ENCODE measurements around the gene PSTK. TPM values are rescaled to one million over a fixed set of nuclear protein-coding genes. Genes with fewer than 3 reads are reported as not detected.

The PSTK gene
- total and polyA plus RNA-seq, 9 of the 15 experiments (the other 6 are each of a cell fraction or from before 2014, with no cell fraction given) = 13.2 to 49.7 (median 18.9) TPM

GRCh38 chr10:123008355-123009104 lies 28.3 kb downstream of the PSTK start, which contains the start of the genes ACADSB and IKZF5 (continued):
- TF ChIP-seq, protein P1, sequence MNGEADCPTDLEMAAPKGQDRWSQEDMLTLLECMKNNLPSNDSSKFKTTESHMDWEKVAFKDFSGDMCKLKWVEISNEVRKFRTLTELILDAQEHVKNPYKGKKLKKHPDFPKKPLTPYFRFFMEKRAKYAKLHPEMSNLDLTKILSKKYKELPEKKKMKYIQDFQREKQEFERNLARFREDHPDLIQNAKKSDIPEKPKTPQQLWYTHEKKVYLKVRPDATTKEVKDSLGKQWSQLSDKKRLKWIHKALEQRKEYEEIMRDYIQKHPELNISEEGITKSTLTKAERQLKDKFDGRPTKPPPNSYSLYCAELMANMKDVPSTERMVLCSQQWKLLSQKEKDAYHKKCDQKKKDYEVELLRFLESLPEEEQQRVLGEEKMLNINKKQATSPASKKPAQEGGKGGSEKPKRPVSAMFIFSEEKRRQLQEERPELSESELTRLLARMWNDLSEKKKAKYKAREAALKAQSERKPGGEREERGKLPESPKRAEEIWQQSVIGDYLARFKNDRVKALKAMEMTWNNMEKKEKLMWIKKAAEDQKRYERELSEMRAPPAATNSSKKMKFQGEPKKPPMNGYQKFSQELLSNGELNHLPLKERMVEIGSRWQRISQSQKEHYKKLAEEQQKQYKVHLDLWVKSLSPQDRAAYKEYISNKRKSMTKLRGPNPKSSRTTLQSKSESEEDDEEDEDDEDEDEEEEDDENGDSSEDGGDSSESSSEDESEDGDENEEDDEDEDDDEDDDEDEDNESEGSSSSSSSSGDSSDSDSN (IDR thresholded peaks at IDR 0.05; ENCODE audit: borderline replicate concordance in 1 of 2, low read depth in 2 of 2, low read length in 2 of 2) = 0 out of 4 replicates have a peak, but pooled peaks of 1 of the 2 experiments have one; percentile 38
- TF ChIP-seq, protein P2, sequence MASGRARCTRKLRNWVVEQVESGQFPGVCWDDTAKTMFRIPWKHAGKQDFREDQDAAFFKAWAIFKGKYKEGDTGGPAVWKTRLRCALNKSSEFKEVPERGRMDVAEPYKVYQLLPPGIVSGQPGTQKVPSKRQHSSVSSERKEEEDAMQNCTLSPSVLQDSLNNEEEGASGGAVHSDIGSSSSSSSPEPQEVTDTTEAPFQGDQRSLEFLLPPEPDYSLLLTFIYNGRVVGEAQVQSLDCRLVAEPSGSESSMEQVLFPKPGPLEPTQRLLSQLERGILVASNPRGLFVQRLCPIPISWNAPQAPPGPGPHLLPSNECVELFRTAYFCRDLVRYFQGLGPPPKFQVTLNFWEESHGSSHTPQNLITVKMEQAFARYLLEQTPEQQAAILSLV (tag; IDR thresholded peaks at IDR 0.05) = no peak
- TF ChIP-seq ARNT (IDR thresholded peaks at IDR 0.05) = no peak
- TF ChIP-seq PHF8 (IDR thresholded peaks at IDR 0.05; ENCODE audit: borderline replicate concordance, low read length) = peak; percentile 86; the same call in 1 of the 2 replicates
- no peak for TF ChIP-seq MCM2 (IDR thresholded peaks at IDR 0.05; ENCODE audit: low read depth)
- TF ChIP-seq HMG20A (CRISPR knock-in tag; conservative IDR thresholded peaks at IDR 0.05) = no peak
- TF ChIP-seq, protein P3, sequence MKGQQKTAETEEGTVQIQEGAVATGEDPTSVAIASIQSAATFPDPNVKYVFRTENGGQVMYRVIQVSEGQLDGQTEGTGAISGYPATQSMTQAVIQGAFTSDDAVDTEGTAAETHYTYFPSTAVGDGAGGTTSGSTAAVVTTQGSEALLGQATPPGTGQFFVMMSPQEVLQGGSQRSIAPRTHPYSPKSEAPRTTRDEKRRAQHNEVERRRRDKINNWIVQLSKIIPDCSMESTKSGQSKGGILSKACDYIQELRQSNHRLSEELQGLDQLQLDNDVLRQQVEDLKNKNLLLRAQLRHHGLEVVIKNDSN (CRISPR knock-in tag; IDR thresholded peaks at IDR 0.05) = no peak
- TF ChIP-seq TAF1 (IDR thresholded peaks at IDR 0.05; ENCODE audit: control insufficient read depth, extremely low read depth, insufficient read depth, low read length, severe bottlenecking) = peak; percentile 88
- TF ChIP-seq, protein P4, sequence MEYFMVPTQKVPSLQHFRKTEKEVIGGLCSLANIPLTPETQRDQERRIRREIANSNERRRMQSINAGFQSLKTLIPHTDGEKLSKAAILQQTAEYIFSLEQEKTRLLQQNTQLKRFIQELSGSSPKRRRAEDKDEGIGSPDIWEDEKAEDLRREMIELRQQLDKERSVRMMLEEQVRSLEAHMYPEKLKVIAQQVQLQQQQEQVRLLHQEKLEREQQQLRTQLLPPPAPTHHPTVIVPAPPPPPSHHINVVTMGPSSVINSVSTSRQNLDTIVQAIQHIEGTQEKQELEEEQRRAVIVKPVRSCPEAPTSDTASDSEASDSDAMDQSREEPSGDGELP (CRISPR knock-in tag; IDR thresholded peaks at IDR 0.05; ENCODE audit: borderline replicate concordance) = peak; percentile 66; the same call in 1 of the 2 replicates
- TF ChIP-seq, protein P5, sequence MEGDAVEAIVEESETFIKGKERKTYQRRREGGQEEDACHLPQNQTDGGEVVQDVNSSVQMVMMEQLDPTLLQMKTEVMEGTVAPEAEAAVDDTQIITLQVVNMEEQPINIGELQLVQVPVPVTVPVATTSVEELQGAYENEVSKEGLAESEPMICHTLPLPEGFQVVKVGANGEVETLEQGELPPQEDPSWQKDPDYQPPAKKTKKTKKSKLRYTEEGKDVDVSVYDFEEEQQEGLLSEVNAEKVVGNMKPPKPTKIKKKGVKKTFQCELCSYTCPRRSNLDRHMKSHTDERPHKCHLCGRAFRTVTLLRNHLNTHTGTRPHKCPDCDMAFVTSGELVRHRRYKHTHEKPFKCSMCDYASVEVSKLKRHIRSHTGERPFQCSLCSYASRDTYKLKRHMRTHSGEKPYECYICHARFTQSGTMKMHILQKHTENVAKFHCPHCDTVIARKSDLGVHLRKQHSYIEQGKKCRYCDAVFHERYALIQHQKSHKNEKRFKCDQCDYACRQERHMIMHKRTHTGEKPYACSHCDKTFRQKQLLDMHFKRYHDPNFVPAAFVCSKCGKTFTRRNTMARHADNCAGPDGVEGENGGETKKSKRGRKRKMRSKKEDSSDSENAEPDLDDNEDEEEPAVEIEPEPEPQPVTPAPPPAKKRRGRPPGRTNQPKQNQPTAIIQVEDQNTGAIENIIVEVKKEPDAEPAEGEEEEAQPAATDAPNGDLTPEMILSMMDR (IDR thresholded peaks at IDR 0.05 in 2 of 3, conservative IDR thresholded peaks at IDR 0.05 in 1 of 3; ENCODE audit: insufficient read depth in 2 of 3, low read depth in 1 of 3, low read length in 3 of 3) = 0 out of 6 replicates have a peak, but pooled peaks of 1 of the 3 experiments have one; percentile 1
- TF ChIP-seq, protein P6, sequence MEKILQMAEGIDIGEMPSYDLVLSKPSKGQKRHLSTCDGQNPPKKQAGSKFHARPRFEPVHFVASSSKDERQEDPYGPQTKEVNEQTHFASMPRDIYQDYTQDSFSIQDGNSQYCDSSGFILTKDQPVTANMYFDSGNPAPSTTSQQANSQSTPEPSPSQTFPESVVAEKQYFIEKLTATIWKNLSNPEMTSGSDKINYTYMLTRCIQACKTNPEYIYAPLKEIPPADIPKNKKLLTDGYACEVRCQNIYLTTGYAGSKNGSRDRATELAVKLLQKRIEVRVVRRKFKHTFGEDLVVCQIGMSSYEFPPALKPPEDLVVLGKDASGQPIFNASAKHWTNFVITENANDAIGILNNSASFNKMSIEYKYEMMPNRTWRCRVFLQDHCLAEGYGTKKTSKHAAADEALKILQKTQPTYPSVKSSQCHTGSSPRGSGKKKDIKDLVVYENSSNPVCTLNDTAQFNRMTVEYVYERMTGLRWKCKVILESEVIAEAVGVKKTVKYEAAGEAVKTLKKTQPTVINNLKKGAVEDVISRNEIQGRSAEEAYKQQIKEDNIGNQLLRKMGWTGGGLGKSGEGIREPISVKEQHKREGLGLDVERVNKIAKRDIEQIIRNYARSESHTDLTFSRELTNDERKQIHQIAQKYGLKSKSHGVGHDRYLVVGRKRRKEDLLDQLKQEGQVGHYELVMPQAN (IDR thresholded peaks at IDR 0.05; ENCODE audit: borderline replicate concordance) = peak; percentile 79
- TF ChIP-seq MTA3 (IDR thresholded peaks at IDR 0.05; ENCODE audit: borderline replicate concordance) = peak; percentile 95
- TF ChIP-seq HNRNPUL1 (IDR thresholded peaks at IDR 0.05; ENCODE audit: low read length) = no peak
- no peak for TF ChIP-seq GATA2 (CRISPR knock-in tag; IDR thresholded peaks at IDR 0.05)
- no peak for TF ChIP-seq ZNF57 (CRISPR knock-in tag; IDR thresholded peaks at IDR 0.05)
- TF ChIP-seq ZFX (CRISPR knock-in tag; IDR thresholded peaks at IDR 0.05) = peak; percentile 80
- 0 out of 2 replicates have a peak, but pooled peaks have one; percentile 14 for TF ChIP-seq POLR2H (tag; IDR thresholded peaks at IDR 0.05; ENCODE audit: low read depth)

All from K562 (cell line).